Renal pelvis (tissue), 12 donors: ENCODE data around the gene CAVIN3. TPM values are rescaled to one million over a fixed set of nuclear protein-coding genes. Genes with fewer than 3 reads are reported as not detected.
A peak's percentile ranks its signal among the peaks of the same experiment; 100 is the strongest.

Experiments
- DNase-seq: peaks from one replicate; pipeline ENCODE4 v3.0.0-alpha.2; 2013
- long read RNA-seq, 16 experiments: transcript quantifications; one replicate each; lab custom pipeline, GENCODE V29; 2026
- polyA plus RNA-seq, 3 donors: library from polyadenylated mRNA; unstranded; fragments of 120-200 nt; gene quantifications; one replicate each; pipeline ENCODE4 v1.2.1, GENCODE V29; 2013; ENCODE audit not compliant: insufficient read length in 3 of 3

Gene CAVIN3, protein sequence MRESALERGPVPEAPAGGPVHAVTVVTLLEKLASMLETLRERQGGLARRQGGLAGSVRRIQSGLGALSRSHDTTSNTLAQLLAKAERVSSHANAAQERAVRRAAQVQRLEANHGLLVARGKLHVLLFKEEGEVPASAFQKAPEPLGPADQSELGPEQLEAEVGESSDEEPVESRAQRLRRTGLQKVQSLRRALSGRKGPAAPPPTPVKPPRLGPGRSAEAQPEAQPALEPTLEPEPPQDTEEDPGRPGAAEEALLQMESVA
- polyA plus RNA-seq: 10 to 100 TPM; 16.1 to 22.2 (median 20.9) TPM
- long read RNA-seq, donor 1, transcript CAVIN3-201 (2 exons, 1,174 nt): major isoform, 21 of 22 reads
- long read RNA-seq, donor 1, partial matches to known transcripts: 0 of 22 reads
- long read RNA-seq, donor 1, other reads (novel, unspliced or antisense): 0 of 22 reads
- long read RNA-seq, donor 2, transcript CAVIN3-201 (2 exons, 1,174 nt): major isoform, 29 of 30 reads
- long read RNA-seq, donor 2, partial matches to known transcripts: 0 of 30 reads
- long read RNA-seq, donor 2, other reads (novel, unspliced or antisense): 0 of 30 reads
- long read RNA-seq, donor 3, transcript CAVIN3-201 (2 exons, 1,174 nt): major isoform, 21 of 30 reads
- long read RNA-seq, donor 3, partial matches to known transcripts: 8 of 30 reads
- long read RNA-seq, donor 3, other reads (novel, unspliced or antisense): 0 of 30 reads
- long read RNA-seq, donor 4, transcript CAVIN3-201 (2 exons, 1,174 nt): major isoform, 36 of 40 reads
- long read RNA-seq, donor 4, partial matches to known transcripts: 0 of 40 reads
- long read RNA-seq, donor 4, other reads (novel, unspliced or antisense): 0 of 40 reads
- long read RNA-seq, donor 5, transcript CAVIN3-201 (2 exons, 1,174 nt): major isoform, 16 of 16 reads
- long read RNA-seq, donor 5, partial matches to known transcripts: 0 of 16 reads
- long read RNA-seq, donor 5, other reads (novel, unspliced or antisense): 0 of 16 reads
- long read RNA-seq, donor 6, transcript CAVIN3-201 (2 exons, 1,174 nt): major isoform, 17 of 17 reads
- long read RNA-seq, donor 6, partial matches to known transcripts: 0 of 17 reads
- long read RNA-seq, donor 6, other reads (novel, unspliced or antisense): 0 of 17 reads
- long read RNA-seq, donor 7, transcript CAVIN3-201 (2 exons, 1,174 nt): major isoform, 22 of 23 reads
- long read RNA-seq, donor 7, partial matches to known transcripts: 0 of 23 reads
- long read RNA-seq, donor 7, other reads (novel, unspliced or antisense): 0 of 23 reads
- long read RNA-seq, donor 8, transcript CAVIN3-201 (2 exons, 1,174 nt): major isoform, 29 of 36 reads
- long read RNA-seq, donor 8, partial matches to known transcripts: 0 of 36 reads
- long read RNA-seq, donor 8, other reads (novel, unspliced or antisense): 6 of 36 reads
- long read RNA-seq, donor 9, transcript CAVIN3-201 (2 exons, 1,174 nt): major isoform, 36 of 37 reads
- long read RNA-seq, donor 9, partial matches to known transcripts: 0 of 37 reads
- long read RNA-seq, donor 9, other reads (novel, unspliced or antisense): 0 of 37 reads
- long read RNA-seq, donor 10, transcript CAVIN3-201 (2 exons, 1,174 nt): major isoform, 18 of 18 reads
- long read RNA-seq, donor 10, partial matches to known transcripts: 0 of 18 reads
- long read RNA-seq, donor 10, other reads (novel, unspliced or antisense): 0 of 18 reads
- long read RNA-seq, donor 11, transcript CAVIN3-201 (2 exons, 1,174 nt): major isoform, 17 of 18 reads
- long read RNA-seq, donor 11, partial matches to known transcripts: 0 of 18 reads
- long read RNA-seq, donor 11, other reads (novel, unspliced or antisense): 0 of 18 reads
- long read RNA-seq, donor 12, transcript CAVIN3-201 (2 exons, 1,174 nt): major isoform, 32 of 35 reads
- long read RNA-seq, donor 12, partial matches to known transcripts: 0 of 35 reads
- long read RNA-seq, donor 12, other reads (novel, unspliced or antisense): 0 of 35 reads
- long read RNA-seq, donor 13, transcript CAVIN3-201 (2 exons, 1,174 nt): major isoform, 12 of 13 reads
- long read RNA-seq, donor 13, partial matches to known transcripts: 0 of 13 reads
- long read RNA-seq, donor 13, other reads (novel, unspliced or antisense): 0 of 13 reads
- long read RNA-seq, donor 14: 0 reads
- long read RNA-seq, donor 15, transcript CAVIN3-201 (2 exons, 1,174 nt): major isoform, 44 of 45 reads
- long read RNA-seq, donor 15, partial matches to known transcripts: 0 of 45 reads
- long read RNA-seq, donor 15, other reads (novel, unspliced or antisense): 0 of 45 reads
- long read RNA-seq, donor 16, transcript CAVIN3-201 (2 exons, 1,174 nt): major isoform, 21 of 21 reads
- long read RNA-seq, donor 16, partial matches to known transcripts: 0 of 21 reads
- long read RNA-seq, donor 16, other reads (novel, unspliced or antisense): 0 of 21 reads

DNA sequence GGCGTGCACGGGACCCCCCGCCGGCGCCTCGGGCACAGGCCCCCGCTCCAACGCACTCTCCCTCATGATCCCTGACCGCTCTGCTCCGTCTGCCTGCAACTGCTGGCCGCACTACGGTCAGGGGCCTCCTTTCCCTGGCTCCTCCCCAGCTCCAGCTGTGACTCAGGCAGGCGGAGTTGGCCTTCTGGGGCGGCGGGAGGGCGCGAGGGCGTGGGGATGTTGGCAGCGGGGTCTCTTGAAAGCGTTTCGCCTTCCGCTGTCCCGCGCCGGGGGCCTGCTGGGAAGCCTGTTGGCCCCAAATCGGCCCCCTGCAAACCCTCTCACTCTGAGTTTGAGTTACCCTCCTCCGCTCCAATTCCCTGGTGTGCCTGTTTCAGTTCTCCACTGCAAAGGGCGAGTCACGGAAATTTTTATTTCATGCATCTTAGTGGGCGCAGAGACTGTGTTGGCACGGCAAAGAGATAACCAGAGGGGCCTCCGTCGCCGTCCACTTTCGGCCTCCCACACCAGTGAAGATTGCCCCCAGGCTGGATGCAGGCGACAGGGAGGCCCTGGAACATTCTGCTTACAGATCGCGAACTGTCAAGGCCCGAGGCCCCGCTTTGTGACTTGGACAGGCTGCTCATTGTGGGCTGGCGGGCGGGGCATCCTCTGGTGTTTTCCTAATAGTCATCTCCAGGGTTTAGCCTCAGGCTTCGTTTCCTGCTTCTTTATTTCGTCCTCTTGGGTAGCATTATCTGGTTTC, at the start of gene CAVIN3:
Gene CAVIN3 (minus strand): TSS at position 91 of the 745 bp plus-strand sequence. CDS start 25 bp downstream, at position 66.
- DNase-seq: peak; percentile 54

DNA sequence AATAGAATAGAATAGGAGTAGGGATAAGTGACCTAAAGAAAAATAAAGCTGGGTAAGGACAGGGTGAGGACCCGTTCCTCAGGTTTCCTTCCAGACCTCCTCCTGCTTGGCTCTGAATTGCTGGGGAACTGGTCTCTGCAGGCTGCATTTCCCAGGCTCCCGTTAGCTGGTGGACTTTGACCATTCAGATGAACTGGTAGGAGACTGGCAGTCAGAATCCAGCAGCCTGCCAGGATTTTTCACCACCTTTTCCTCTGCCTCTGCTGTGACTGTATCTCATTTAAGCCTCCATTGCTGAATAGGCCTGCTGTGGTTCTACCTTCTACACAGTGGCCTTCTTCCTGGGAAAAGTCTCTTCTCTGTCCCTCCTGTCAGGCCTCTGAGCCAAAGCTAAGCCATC, 45.4 kb upstream of the CAVIN3 start:
- DNase-seq: no peak

DNA sequence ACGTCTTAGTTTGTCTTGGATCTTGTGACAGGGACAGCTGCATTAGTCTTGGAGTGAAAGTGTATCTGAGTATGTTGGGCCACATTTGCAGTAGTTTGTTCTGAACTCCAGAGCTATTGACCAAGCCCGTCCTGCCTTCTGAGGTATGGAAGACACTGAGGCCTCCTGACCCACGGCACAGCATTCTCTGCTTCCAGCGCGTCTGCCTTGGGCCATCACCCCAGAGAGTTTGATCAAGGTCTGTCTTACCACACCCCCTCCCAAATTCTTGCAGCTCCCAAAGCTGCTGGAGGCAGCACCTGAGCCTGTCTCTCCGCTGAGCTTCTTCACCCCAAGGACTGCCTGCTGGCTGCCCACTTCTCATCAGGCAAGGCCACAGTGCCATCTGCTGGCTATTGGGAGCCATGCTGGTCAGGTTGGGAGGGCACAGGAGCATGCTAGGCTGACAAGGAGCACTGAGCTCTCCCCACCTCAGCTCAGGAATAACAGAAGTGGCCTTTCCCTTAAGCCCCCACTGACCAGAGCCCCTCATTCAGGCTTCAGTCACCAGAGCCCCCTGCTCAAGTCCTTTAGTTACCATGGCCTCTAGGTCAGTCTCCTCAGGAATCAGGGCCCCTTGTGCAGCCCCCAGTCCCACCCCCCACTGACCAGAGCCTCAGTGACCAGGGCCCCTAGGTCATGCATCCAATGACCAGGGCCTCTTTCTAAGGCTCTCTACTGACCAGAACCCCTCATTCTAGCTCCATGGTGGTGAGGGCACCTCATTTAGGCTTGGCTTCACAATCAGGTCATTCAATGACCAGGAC, 42.8 kb upstream of the CAVIN3 start:
- peak; percentile 53 for DNase-seq

DNA sequence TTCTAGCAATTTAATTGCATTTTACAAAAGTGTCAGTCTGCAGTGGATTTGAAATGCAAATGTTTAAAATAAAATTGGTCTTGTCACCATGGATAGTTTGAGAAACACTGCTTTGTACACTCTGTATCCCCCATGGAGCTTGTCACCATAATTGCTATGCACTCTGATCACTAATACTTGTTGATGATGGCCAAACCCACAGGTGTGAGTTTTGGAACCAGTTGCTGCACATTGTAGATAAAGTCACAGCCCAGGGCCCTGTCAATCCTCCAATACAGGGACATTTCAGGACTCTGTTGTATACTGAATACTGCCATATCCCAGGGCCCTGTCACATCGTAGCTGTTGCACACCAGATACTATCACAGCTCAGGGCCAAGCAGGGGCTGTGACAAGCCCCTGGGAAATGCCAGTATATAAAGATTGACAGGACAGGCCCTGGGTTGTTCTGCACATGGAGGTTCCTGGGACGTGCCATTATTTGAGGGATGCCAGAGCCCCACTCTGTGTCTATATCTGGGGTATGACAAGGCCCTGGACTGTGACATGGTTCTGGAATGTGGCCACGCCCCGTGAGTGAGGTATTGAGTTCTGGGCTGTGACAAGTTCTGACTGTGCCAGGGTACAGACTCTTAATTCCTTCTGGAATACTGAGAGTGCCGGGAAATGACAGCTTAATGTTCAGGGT, 42.0 kb upstream of the CAVIN3 start:
- no peak for DNase-seq

DNA sequence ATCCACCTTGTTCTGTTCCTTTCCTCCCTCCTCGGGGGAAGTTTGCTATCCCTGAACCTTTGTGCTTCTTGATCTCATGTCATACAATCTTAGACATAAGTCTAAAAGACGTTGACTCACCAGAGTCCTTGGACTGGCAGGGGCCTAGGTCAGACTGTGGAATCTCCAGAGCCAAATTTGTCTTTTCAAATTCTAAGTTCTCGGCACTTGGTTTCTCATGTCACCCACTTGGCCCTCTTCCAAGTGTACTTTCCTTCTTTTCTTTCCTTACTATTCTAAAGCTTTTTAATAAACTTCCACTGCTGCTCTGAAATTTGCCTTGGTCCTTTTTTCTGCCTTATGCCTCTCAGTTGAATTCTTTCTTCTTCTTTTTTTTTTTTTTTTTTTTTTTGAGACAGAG, 39.9 kb upstream of the CAVIN3 start:
- no peak for DNase-seq

DNA sequence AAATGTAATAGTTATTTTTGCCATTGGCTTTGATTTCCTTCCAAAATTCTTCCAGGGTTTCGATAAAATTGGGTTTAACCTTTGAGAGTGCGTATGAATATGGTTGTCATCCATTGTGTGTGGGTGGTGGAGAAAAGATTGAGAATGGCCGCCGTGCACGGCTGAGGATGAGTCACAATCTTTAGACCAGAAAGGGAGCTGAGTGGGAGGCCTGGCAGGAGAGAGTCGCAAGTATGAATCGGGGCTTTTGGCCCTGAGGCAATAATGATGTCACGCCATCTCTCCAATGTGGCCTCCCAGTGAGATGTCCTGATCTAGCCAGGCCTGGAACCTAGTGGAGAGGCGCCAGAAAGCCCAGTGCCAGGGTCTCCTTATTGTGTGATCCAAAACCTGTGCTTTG, 36.9 kb upstream of the CAVIN3 start:
- no peak for DNase-seq

DNA sequence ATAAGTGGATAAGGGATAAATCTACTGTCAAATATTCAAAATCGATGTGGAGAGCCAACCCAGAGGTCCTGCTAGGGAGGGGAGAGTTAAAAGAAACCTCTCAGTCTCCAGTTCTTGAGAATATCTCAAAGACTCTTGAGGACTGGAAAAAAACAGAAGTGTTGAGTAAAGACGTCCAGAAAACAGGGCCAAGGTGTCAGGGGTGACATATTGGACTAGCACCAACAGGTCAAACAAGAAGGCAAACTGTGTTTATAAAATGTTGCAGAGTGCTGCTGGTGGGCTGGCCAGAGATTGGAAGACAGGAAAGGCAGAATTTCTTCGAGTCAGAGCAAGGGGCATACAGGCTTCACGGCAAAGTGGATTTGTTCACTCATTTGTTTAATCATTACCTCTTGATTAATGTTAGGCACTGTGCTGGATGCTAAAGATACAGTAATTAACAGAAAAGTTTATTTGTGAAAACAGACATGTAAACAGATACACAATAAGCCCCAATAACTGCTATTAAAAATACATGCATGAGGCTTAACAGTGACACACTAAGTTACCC, 36.3 kb upstream of the CAVIN3 start:
- no peak for DNase-seq

DNA sequence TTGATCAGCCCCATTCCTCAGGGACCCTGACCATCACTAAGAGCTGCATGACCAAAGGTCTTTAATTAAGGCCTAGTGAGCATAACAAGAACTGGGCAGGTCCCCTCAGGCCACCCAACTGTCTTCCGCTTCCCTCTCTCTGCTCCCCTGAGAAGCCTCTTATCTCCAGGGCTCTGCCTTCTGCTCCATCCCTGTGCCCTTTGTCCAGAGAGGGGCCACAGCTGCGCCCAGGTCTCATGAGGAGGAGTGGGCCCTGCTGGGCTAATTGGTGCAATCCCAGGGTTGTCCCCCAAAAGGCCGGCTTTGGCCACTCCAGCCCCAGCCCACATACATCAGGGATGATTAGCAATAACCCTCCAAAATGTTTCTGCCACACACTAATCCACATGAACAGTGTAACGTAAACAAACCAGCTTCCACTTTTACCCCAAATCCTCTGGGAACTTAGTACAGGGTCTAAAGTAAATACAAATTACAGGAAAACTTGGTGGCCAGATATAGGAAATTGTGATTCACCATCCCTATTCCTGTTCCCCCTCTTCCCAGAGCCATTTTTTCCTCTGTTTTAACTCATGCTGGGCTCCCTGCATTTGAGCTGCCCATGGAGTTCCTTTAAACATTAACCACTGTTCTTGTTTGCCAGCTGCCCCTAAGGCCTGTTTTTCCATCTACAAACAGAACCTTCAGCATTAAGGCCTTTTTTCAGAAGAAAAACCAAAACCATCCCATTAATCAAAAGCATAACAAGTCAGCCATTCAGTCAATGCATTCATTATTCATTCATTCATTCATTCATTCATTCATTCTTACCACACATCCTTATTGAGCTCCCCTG, 34.6 kb upstream of the CAVIN3 start:
- no peak for DNase-seq

DNA sequence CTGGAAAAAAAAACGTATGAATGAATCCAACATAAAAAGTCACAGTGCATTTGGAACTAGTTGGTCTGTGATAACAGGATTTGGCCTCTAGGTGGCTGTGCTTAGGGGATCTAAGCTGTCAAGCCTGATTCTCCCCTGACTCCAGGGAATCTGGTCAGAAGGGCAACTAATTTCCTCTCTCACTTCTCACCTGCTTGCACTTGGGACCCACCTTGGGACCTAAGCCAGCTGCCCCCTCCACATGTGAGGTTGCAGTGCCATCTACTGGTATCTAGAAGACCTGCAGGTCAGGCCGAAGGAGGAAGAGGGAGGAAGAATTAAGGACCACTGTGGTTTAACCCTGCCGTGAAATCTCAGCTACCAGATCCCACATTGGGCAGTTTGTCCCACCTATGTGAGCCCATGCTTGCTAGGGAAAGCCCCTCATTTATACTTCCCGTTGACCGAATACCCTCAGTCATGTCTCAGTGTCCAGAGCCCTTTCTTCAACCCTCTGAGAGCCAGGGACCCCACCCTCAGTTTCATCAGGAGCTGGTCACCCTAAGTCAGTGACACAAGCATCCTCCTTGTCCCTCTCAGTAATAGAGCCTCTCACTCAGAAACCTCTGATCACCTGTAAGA, 33.2 kb upstream of the CAVIN3 start:
- DNase-seq: peak; percentile 66

DNA sequence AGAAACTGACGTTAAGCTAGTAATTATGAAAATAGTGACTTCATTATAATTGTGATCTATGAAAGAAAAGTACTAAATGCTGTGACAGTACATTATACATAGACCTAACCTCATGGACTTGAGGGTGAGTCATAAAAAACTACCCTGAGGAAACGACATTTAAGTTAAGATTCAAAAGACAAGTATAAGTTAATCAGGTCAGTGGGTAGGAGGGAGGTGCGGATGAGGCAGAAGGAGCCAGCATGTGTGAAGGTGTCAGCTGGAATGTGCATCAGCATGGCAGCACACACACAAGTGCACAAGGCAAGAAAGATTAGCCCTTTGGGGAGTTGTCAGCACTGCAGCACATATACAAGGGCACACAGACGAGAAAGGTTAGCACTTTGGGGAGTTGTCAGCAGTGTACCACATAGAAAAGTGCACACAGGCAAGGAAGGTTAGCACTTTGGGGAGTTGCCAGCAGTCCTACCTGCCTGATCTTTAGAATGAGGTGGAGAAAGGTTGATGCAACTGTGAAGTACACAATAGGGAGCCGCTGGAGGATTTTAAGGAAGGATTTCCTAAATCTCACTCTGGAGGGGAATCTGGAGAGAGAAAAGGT, 31.6 kb upstream of the CAVIN3 start:
- no peak for DNase-seq

DNA sequence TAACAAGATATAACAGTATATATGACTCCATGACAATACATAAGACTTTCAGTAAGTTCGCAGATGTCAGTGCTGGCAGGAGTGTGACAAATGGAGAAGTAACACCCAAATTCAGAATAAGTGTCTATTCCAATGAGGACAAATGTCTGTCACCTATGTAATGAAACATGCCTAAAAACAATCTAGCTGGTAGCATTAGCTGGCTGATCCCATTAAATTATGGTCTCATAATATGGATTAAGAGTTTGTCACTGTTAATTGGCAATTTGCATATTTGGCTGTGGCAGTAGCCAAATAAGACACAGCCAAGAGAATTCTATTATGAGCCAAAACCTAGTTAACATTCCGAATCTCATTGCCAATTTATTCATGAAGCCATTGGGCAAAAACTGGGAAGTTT, 30.2 kb upstream of the CAVIN3 start:
- no peak for DNase-seq

DNA sequence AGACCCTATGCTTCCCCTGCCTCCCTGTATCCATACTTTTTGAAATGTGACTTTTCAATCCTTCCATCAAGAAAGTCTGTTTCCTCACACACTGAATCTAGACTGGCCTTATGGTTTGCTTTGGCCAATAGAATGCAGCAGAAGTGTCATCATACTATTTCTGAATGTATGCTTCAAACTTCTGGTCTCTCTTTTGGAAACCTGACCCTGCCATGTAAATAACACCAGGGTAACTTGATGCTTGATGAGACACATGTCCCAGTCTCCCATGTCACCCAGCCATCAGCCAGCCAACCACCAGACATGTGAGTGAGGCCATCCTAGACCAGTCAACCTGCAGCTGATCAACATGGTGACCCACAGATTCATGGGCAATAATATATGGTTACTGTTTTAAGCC, 29.7 kb upstream of the CAVIN3 start:
- DNase-seq: no peak

DNA sequence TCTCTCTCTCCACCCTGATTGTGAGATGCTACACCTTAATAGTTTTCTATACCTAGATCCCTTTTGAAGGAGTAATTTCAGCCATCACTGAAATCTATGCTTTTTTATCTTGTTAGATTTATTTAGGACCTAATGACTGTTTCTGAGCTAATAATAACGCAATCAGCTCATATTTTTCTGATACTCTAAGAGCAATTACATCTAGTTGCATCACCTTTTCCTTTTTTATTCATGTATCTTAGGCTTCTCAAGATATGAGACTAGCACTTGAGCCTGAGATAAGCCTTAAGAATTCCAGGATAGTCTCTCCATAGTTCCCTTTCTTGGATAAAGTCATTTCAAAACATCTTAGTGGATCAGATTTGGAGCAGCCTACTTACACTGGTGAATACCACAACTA, 25.1 kb upstream of the CAVIN3 start:
- no peak for DNase-seq

DNA sequence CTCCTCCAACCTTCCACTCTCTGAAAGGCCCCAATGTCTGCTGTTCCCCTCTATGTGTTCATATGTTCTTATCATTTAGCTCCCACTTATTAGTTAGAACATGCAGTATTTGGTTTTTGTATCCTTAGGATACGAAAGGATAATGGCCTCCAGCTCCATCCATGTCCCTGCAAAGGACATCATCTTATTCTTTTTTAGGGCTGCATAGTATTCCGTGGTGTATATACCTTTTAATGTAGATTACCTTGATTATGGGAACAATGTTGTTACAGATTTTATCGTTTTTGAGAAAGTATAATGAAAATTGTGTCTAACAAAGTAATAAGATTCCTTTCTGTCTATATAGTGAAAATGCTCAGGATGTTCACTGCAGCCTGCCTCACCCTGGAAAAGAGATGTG, 16.0 kb upstream of the CAVIN3 start:
- no peak for DNase-seq

DNA sequence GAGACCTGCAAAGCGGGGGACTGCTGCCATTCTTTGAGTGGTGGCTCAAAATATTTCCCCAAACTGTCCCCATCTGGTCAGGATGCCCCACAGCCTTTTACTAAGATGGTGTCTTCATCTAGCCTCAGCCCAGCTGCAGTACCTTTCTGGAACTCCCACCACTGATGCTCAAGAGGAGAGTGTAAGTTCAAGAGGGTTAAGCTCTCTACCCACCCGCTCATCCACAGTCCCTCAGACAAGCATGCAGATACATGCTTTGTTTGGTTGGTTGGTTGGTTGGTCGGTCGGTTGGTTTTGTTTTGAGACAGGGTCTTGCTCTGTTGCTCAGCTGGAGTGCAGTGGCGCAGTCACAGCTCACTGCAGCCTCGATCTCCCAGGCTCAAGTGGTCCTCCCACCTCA, 14.5 kb upstream of the CAVIN3 start:
- DNase-seq: no peak
